SK-MEL-5 (cell line): ENCODE measurements around the gene SVOP. TPM values are rescaled to one million over a fixed set of nuclear protein-coding genes. Genes with fewer than 3 reads are reported as not detected.
"Not testable (repeated sequence)": the region's sequence is repeated elsewhere in the genome, so short reads cannot be mapped to it uniquely, and the experiment has no call there.

Experiments
- DNase-seq: peaks from one replicate; pipeline ENCODE4 v3.0.0-alpha.2; 2016; ENCODE audit warnings: low read depth, low spot score
- in situ Hi-C: cut with HindIII; loops from 2 replicates; pipeline ENCODE4 v1.10.0; 2016; ENCODE audit warnings: low sequenced_read_pairs, high pct_unique_total_duplicates, low pct_unique_long_range_greater_than_20kb
- small RNA-seq, 2 experiments: library from RNA; depleted of rRNA; stranded (forward); fragments of <200 nt; gene quantifications; one replicate each; pipeline ENCODE3, GENCODE V24; 2014
- total RNA-seq: library from RNA; depleted of rRNA; stranded (reverse); fragments of >200 nt; shearing (Covaris generic); gene quantifications from 2 replicates; pipeline ENCODE4 v1.2.3, GENCODE V29; 2014; rRNA removed

The SVOP gene
- total RNA-seq, 1 experiment from 2014 or later: not detected

DNA sequence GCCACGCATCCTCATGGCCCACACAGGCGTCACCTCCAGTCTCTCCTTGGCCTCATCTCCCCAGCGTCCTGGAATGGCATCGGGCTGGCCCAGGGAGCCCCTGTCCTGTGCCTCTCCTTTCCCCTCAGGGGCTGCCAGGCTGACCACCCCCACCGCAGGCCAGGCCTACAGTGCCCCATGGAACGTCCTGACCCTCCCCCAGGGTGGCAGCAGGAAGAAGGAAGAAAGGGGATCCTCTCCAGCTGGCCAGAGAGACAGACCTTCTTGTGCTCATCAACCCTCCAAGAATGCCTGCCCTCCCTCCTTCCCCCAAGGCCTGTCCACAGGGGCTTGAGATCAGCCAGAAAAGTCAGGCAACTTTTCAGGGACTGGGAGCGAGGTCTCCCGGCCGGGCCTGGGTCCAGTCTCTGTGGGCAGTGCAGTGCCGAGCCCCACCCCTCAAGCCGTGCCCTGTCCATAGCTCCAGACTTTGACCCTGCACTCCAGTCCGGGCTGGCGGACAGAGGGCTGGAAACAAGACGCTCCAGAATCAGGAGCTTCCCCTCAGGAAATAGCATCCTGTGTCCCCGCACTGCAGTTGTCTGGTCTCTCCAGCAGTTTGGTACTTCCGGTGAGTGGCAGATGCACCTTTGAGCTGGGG lies 141.1 kb downstream of the SVOP start, which contains the start of gene DAO:
Gene DAO (plus strand): TSS at position 478 of the 640 bp plus-strand sequence. CDS start 4,915 bp downstream, outside the sequence.
- no peak for DNase-seq
- in situ Hi-C loops: no loop called here

DNA sequence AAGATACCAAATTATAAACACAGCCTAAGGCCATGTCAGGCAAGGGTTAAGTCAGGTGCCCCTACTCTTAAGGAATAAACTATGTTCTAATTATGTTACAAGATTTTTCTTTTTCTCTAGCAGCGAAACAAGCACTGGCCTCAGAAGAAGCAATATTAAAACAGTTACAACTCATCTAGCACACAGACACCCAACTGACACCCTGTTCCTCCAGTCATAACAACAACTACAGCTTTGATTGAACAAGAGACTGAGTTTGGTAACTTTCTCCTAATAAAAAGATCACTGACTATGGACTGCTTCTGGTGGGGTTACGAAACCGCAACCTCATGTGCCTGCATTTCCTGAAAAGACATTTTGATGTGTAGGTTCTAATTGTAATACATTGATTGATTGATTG lies 144.3 kb downstream of the SVOP start:
- DNase-seq: no peak

DNA sequence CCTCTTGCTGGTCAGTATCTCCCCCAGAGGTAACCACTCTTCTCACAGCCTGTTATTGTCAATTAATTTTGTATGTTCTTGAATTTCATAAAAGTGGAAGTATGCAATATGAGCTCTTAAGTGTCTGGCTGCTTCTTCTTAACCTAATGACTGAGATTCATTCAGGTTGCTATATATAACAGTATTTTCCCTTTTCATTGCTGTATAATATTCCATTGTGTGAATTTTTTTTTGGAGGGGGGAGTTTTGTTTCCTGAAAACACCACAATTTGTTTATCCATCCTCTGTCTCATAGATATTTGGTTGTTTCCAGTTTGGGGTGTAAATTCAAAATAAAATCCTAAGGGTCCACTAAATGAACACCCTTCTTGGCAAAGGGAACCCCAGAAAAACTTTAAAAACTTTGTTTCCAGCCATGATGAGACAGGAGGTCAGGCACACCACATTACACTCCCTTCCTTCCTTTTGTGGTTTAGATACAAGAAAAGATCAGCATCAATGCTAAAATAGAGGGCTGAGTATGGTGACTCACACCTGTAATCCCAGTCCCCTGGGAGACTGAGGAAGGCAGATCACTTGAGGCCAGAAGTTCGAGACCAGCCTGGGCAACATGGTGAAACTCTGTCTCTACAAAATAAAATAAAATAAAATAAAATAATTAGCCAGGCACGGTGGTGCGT lies 145.0 kb downstream of the SVOP start:
- in situ Hi-C loops: no loop called here
- no peak for DNase-seq

More for the DNA sequence above, 144.3 kb downstream of the SVOP start:
- in situ Hi-C loops: no loop called here

DNA sequence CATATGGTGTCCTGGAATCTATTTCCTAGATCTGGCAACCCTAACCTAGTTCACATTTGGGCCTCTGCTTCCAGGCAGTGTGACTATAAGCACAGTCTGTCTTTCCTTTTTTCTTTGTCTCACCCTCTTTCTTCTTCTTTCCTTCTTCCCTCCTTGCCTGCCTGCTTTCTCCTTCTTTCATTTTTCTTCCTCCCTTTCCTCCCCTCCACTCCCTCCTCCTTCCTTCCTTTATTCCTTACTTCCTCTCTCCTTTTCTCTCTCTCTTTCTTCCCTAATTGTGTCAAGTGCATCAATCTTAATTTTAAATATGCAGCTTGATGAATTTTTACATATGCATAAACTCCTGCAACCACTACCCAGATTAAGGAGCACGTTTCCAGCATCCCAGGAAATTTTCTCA lies 145.6 kb downstream of the SVOP start:
- no peak for DNase-seq
- in situ Hi-C loops: no loop called here

DNA sequence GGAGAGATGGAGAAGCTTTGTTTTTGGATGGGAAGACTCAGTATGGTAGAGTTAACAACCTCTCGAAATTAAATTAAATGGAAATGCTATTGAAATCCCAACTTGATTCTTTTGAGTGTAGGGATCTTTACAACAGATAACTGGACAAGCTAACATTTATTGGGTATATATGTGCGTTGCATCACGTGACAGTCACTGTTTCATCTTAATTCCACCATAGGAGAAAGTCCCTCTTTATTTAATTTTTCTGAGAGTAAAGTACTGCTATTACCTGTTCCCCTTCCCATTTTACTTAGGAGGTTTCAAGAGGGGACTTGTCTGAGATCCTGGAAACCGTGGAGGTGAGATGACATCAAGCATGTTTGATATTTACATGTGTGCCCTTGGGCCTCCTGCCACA lies 152.1 kb downstream of the SVOP start:
- DNase-seq: no peak
- in situ Hi-C loops: no loop called here

DNA sequence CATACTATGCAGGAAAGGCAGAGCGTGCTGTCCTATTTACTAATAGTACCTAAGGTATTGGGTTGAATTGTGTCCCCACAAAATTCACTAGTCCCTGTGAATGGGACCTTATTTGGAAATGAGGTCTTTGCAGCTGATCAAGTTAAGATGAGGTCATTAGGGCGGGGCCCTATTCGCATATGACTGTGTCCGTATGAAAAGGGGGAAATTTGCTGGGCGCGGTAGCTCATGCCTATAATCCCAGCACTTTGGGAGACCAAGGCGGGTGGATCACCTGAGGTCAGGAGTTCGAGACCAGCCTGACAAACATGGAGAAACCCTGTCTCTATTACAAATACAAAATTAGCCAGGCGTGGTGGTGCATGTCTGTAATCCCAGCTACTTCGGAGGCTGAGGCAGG lies 154.8 kb downstream of the SVOP start:
- in situ Hi-C loops, DNase-seq: not testable (repeated sequence)

DNA sequence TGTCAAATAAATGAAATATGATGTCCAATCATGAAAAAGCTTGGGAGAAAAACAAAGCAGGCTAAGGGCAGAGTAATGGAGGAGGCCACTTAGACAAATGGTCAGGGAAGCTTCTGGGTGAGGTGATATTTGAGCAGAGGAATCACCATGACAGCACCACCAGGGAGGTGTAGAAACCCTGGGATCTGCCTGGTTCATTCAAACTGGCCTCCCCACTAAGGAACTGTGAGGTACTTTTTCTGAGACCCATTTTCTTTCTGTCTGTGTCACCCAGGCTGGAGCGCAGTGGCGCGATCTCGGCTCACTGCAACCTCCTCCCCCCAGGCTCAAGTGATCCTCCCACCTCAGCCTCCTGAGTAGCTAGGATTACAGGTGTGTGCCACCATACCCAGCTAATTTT lies 155.7 kb downstream of the SVOP start:
- in situ Hi-C loops: no loop called here

DNA sequence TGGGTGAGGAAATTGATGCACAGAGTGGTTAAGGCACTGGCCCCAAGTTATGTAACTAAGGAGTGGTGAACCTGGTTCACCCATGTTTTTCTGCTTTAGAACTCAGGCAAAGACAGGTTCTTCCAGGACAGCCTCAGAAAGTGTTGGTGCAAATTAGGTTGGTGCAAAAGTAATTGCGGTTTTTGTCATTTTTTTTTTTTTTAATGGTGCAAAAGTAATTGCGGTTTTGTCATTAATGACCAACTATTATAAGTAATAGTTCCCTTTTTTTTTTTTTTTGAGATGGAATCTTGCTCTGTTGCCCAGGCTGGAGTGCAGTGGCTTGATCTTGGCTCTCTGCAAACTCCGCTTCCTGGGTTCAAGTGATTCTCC lies 158.3 kb downstream of the SVOP start:
- no peak for DNase-seq
- in situ Hi-C loops: no loop called here

More for the DNA sequence above, 155.7 kb downstream of the SVOP start:
- DNase-seq: no peak

DNA sequence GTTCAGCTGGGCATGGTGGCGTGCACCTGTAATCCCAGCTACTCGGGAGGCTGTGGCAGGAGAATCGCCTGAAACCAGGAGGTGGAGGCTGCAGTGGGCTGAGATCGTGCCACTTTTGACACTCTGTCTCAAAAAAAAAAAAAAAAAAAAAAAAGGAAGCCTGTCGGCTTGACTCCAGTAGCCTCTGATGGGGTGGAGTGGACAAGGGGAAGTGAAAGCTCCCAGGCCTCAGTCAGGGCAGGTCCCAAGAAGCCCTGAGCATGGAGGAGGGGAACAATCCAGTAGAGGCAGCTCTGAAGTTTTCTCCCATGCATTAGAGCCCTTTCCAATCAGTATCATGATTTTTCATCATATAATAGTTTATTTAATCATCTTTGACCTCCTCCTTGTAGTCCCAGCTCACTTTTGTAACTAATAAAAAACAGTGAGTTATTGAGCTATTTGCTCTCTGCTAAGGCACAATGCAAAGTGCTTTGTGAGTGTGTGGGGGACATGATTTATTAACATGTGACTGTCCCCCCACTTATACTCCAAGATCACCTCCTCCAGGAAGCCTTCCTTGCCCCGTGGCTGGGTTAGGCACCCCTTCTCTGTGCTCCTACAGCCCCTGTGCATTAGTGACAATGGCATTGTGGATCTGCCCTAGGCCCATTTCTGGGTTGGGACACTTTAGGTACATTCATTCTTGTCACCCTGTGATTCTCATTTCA lies 158.8 kb downstream of the SVOP start:
- no peak for DNase-seq
- in situ Hi-C loops: no loop called here

DNA sequence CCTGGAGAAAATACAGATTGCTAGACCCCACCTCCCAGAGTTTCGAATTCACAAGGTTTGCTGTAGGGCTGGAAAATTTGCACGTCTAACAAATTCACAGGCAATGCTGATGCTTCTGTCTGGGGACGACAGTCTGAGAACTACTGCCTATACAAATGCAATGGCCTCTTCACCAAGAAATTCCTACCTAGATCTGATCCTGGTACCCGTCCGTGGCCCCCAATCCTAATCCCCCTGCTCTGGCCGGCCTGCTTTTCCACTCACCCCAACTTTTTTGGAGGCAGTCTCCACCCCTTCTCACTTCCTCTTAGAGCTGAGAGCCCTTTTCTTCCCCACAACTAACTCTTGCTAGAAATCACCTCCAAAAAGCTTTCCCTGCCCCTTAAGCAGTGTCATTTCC lies 160.4 kb downstream of the SVOP start:
- no peak for DNase-seq
- in situ Hi-C loops: no loop called here

DNA sequence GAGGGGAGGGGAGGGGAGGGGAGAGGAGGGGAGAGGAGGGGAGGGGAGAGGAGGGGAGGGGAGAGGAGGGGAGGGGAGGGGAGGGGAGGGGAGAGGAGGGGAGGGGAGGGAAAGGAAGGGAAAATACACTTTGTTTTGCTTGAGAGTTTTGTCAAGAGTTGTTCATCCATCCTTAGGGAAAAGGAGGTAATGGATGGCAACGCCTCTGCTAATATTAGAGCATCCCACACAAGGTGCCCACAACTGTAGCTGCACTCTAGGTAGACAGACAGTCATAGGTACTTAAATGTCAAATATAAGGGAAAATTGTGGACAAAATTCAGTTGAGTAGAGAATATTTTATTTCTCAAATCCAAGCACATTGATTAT lies 161.0 kb downstream of the SVOP start:
- DNase-seq: no peak
- in situ Hi-C loops: no loop called here

DNA sequence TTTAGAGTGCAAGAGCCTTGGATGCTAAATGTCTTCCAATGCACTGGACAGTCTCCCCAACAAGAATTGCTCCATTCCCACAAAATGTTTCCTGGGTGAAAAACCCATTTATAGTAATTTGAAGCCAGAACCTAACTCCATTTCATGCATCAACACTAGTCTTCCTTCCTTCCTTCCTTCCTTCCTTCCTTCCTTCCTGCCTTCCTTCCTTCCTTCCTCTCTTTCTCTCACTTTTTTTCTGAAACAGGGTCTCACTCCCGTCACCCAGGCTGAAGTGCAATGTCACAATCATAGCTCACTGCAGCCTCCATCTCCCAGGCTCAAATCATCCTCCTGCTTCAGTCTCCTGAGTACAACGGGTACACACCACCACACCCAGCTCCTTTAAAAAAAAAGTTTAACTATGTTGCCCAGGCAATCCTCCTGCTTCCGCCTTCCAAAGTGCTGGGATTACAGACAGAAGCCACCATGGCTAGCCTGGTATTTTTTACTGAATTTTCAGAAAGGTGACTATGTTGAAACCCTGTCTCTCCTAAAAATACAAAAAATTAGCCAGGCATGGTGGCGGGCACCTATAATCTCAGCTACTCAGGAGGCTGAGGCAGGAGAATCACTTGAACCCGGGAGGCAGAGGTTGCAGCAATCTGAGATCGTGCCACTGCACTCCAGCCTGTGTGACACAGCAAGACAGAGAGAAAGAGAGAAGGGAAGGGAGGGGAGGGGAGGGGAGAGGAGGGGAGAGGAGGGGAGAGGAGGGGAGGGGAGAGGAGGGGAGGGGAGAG lies 161.5 kb downstream of the SVOP start:
- in situ Hi-C loops, DNase-seq: not testable (repeated sequence)

DNA sequence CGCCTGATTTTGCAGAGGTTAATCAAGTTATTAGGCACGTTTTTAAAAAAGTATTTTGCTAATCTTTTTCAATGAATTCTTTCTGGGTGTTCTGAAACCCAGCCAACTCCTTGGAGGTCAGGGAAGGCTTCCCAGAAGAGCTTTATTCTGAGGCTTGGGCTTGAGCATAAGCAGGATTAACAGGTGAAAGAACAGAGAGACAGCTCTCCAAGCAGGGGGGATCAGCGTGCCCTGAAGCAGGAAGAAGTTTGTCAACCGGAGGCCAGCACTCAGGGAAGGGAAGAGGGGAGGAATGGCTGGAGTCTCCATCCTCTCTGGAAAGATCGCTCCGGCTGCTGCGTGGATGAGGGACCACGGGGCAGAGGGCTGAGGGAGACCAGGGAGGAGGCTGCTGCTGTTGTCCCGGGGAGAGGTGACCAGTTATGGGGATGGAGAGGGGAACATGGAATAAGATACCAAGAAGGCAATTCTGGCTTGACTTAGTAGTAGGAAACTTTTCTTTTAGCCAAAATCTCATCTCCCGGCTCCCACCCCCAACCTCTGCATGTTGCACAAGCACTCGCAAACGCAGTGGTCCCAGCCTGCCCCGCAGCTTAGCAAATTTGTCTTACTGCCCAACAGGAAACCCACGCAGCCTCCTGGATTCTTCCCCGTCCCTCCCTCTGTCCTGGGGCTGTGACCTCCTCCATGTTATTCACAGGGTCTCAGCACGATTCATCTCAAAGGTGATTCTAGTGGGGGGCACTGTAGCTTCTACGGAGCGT lies 162.4 kb downstream of the SVOP start:
- no peak for DNase-seq
- in situ Hi-C loops: no loop called here

Small RNA genes within 50 kb of the gene (small RNA-seq; reads per million reads assigned to genes)
- gene AC190387.1 (0 reads per million in 2 experiments), gene RNA5SP372 (0 to 0.43 reads per million in 2 experiments), gene RNU6-361P (0 reads per million in 2 experiments)

Other genes starting within 250 kb of the SVOP start
- gene SSH1, start 163.5 kb downstream of the SVOP start, total RNA-seq: 51.8 and 52.6 TPM in 2 replicates
- not detected in 2 replicates for gene DAO, start 141.0 kb downstream of the SVOP start, total RNA-seq
- gene USP30, start 31.5 kb upstream of the SVOP start, total RNA-seq: 11.8 and 16.2 TPM in 2 replicates
- 30.2 and 32.7 TPM in 2 replicates for gene ALKBH2, start 72.4 kb upstream of the SVOP start, total RNA-seq
- gene UNG, start 76.5 kb upstream of the SVOP start, total RNA-seq: 35.3 and 35.4 TPM in 2 replicates
- gene ACACB, start 95.5 kb upstream of the SVOP start, total RNA-seq: 5.9 and 6.9 TPM in 2 replicates